HCT116 (cell line): ENCODE results near the gene CELF4. TPM values are rescaled to one million over a fixed set of nuclear protein-coding genes. Genes with fewer than 3 reads are reported as not detected.

Experiments
- ATAC-seq: fragments of 200-7000 bp; cut with Tn5 transposase; 2 replicates; pipeline ENCODE4 v1.9.1; 2020; ENCODE audit warnings: mild to moderate bottlenecking, moderate library complexity
- BruUV-seq: library from RNA; stranded (reverse); fragments of 400-500 nt; replicated peaks from 2 replicates; lab custom pipeline; 2021; lab: Mats Ljungman, UMichigan
- CTCF ChIA-PET: fragments of 300-600 bp; sonication (Branson Sonifier 250); formaldehyde crosslinking; loops from one replicate; lab custom pipeline; 2021; ENCODE audit warnings: antibody characterized with exemption; lab: Charles Lee
- POLR2A ChIA-PET: fragments of 300-600, 350-600 bp; sonication (Branson Sonifier 250); formaldehyde crosslinking; loops from one replicate; lab custom pipeline; 2021; ENCODE audit warnings: antibody characterized with exemption; lab: Charles Lee
- RAD21 ChIA-PET, 2 experiments: fragments of 300-600 bp; sonication (Branson Sonifier 250); formaldehyde crosslinking; loops; one replicate each; lab custom pipeline; 2023; ENCODE audit warnings: low total read pairs in 2 of 2; ENCODE audit not compliant: uncharacterized antibody in 2 of 2, unreplicated experiment in 2 of 2, low non-redundant PET in 1 of 2; lab: Charles Lee
- DNase-seq: peaks from one replicate; pipeline ENCODE4 v3.0.0-alpha.2; 2010; ENCODE audit warnings: low read depth, low spot score
- H2AFZ ChIP-seq: fragments of 200-600 bp; shearing (Covaris generic), sonication (generic); 2 replicates; pipeline ENCODE4 v1.6.1; 2017; ENCODE audit warnings: low read depth, mixed run types, mixed read lengths, antibody characterized with exemption, low read length; ENCODE audit not compliant: poor library complexity, severe bottlenecking
- H3K27ac ChIP-seq: 2 replicates; pipeline ENCODE4 v1.5.1; 2012; ENCODE audit warnings: low read depth, low read length
- H3K27me3 ChIP-seq: fragments of 200-600 bp; sonication (generic); 2 replicates; pipeline ENCODE4 v1.6.1; 2016; ENCODE audit warnings: mixed run types, low read length, mixed read lengths; ENCODE audit not compliant: insufficient read depth
- H3K36me3 ChIP-seq, 2 experiments: fragments of 200-500 bp in 1 of 2; fragments of 200-600 bp in 1 of 2; sonication (Bioruptor generic) in 1 of 2; sonication (generic) in 1 of 2; 2 replicates each; pipeline versions ENCODE4 v1.5.1 to v1.6.1; 2014 to 2016; ENCODE audit warnings: low read length in 2 of 2, inconsistent platforms in 1 of 2, mixed read lengths in 1 of 2, mixed run types in 1 of 2; ENCODE audit not compliant: insufficient read depth in 2 of 2, control insufficient read depth in 1 of 2
- H3K4me1 ChIP-seq, 2 experiments: fragments of 200-600 bp in 1 of 2; sonication (generic) in 1 of 2; 2 replicates each; pipeline versions ENCODE4 v1.5.1 to v1.6.1; 2012 to 2017; ENCODE audit warnings: low read length in 2 of 2, inconsistent platforms in 1 of 2, mild to moderate bottlenecking in 1 of 2, mixed read lengths in 1 of 2, mixed run types in 1 of 2, moderate library complexity in 1 of 2; ENCODE audit not compliant: insufficient read depth in 2 of 2, control insufficient read depth in 1 of 2
- H3K4me2 ChIP-seq: fragments of 200-600 bp; sonication (generic); 2 replicates; pipeline ENCODE4 v1.6.1; 2017; ENCODE audit warnings: mixed run types, low read length, mixed read lengths
- H3K4me3 ChIP-seq, 2 experiments: fragments of 200-600 bp in 1 of 2; sonication (generic) in 1 of 2; replicated peaks in 1 of 2; 2 replicates each; pipeline ENCODE4 v1.5.1; 2011 to 2016; ENCODE audit warnings: low read length in 2 of 2, control low read depth in 1 of 2, low read depth in 1 of 2, mild to moderate bottlenecking in 1 of 2, mixed read lengths in 1 of 2, mixed run types in 1 of 2
- H3K79me2 ChIP-seq: fragments of 200-600 bp; sonication (generic); 2 replicates; pipeline ENCODE4 v1.6.1; 2017; ENCODE audit warnings: mild to moderate bottlenecking, mixed run types, low read length, moderate library complexity, mixed read lengths; ENCODE audit not compliant: insufficient read depth
- H3K9ac ChIP-seq: fragments of 200-600 bp; sonication (generic); 2 replicates; pipeline ENCODE4 v1.6.1; 2016; ENCODE audit warnings: low read length, mixed read lengths
- H3K9me2 ChIP-seq: fragments of 200-600 bp; sonication (generic), shearing (Covaris generic); 2 replicates; pipeline ENCODE4 v1.6.1; 2017; ENCODE audit warnings: mixed run types, mild to moderate bottlenecking, moderate library complexity; ENCODE audit not compliant: insufficient read depth
- H3K9me3 ChIP-seq, 2 experiments: fragments of 200-500 bp in 1 of 2; fragments of 200-600 bp in 1 of 2; sonication (Bioruptor generic) in 1 of 2; sonication (generic) in 1 of 2; 2 replicates each; pipeline ENCODE4 v1.6.1; 2014 to 2017; ENCODE audit warnings: low read length in 2 of 2, mixed read lengths in 2 of 2, inconsistent platforms in 1 of 2, low read depth in 1 of 2, mild to moderate bottlenecking in 1 of 2, mixed run types in 1 of 2, moderate library complexity in 1 of 2; ENCODE audit not compliant: control insufficient read depth in 1 of 2, insufficient read depth in 1 of 2
- H4K20me1 ChIP-seq: fragments of 200-600 bp; sonication (generic), shearing (Covaris generic); 2 replicates; pipeline ENCODE4 v1.6.1; 2017; ENCODE audit warnings: mixed run types, mild to moderate bottlenecking, moderate library complexity; ENCODE audit not compliant: insufficient read depth
- CBX3 ChIP-seq: IDR thresholded peaks from 2 replicates; pipeline ENCODE4 v1.6.1; 2012; ENCODE audit warnings: low read depth
- EGR1 ChIP-seq: IDR thresholded peaks from 2 replicates; pipeline ENCODE4 v1.6.1; 2012; ENCODE audit warnings: low read depth
- ELF1 ChIP-seq: IDR thresholded peaks from 2 replicates; pipeline ENCODE4 v1.6.1; 2012; ENCODE audit warnings: low read depth, borderline replicate concordance
- EZH2 ChIP-seq: fragments of 200-600 bp; sonication (generic); IDR thresholded peaks from 2 replicates; pipeline ENCODE4 v1.6.1; 2017; ENCODE audit warnings: antibody characterized with exemption, mixed run types
- EZH2phosphoT487 ChIP-seq: fragments of 200-600 bp; IDR thresholded peaks from 2 replicates; pipeline ENCODE4 v1.6.1; 2018; ENCODE audit warnings: antibody characterized with exemption, borderline replicate concordance
- FOSL1 ChIP-seq: IDR thresholded peaks from 2 replicates; pipeline ENCODE4 v1.6.1; 2012; ENCODE audit warnings: low read depth
- JUND ChIP-seq: IDR thresholded peaks from 2 replicates; pipeline ENCODE4 v1.6.1; 2012
- POLR2A ChIP-seq: IDR thresholded peaks from 2 replicates; pipeline ENCODE4 v1.7.0; 2011; ENCODE audit warnings: borderline replicate concordance; ENCODE audit not compliant: insufficient read depth, insufficient read length; ENCODE audit errors: extremely low read depth
- RAD21 ChIP-seq: IDR thresholded peaks from 2 replicates; pipeline ENCODE4 v1.6.1; 2012; ENCODE audit warnings: low read depth, mild to moderate bottlenecking
- SP1 ChIP-seq: IDR thresholded peaks from 2 replicates; pipeline ENCODE4 v1.6.1; 2012; ENCODE audit warnings: low read depth
- SRF ChIP-seq: IDR thresholded peaks from 2 replicates; pipeline ENCODE4 v1.6.1; 2012; ENCODE audit warnings: low read depth
- TCF7L2 ChIP-seq: IDR thresholded peaks from 2 replicates; pipeline ENCODE4 v1.7.0; 2011; ENCODE audit warnings: borderline replicate concordance, inconsistent platforms; ENCODE audit not compliant: insufficient read depth, insufficient read length; ENCODE audit errors: extremely low read depth
- YY1 ChIP-seq: IDR thresholded peaks from 2 replicates; pipeline ENCODE4 v1.6.1; 2011; ENCODE audit warnings: low read length, low read depth, moderate library complexity, mild to moderate bottlenecking; ENCODE audit not compliant: insufficient replicate concordance; ENCODE audit errors: extremely low read depth
- ZNF274 ChIP-seq: fragments of 200-500 bp; sonication (Bioruptor generic); IDR thresholded peaks from 2 replicates; pipeline ENCODE4 v1.6.1; 2014; ENCODE audit warnings: mild to moderate bottlenecking, low read depth, low read length, inconsistent platforms
- intact Hi-C: fragments of 100-400 bp; cut with micrococcal nuclease; formaldehyde crosslinking; loops from 2 replicates; pipeline ENCODE4 v1.10.0; 2022
- total RNA-seq: library from RNA; stranded (reverse); gene quantifications from one replicate; pipeline ENCODE4 v1.2.1, GENCODE V29; 2021; ENCODE audit not compliant: unreplicated experiment
- TF ChIP-seq, protein P1 (sequence below): IDR thresholded peaks from 2 replicates; pipeline ENCODE4 v1.6.1; 2011; ENCODE audit warnings: mild to moderate bottlenecking, low read length, moderate library complexity; ENCODE audit not compliant: insufficient replicate concordance; ENCODE audit errors: extremely low read depth

Gene CELF4
- total RNA-seq, 1 experiment from 2014 or later = not detected

DNA sequence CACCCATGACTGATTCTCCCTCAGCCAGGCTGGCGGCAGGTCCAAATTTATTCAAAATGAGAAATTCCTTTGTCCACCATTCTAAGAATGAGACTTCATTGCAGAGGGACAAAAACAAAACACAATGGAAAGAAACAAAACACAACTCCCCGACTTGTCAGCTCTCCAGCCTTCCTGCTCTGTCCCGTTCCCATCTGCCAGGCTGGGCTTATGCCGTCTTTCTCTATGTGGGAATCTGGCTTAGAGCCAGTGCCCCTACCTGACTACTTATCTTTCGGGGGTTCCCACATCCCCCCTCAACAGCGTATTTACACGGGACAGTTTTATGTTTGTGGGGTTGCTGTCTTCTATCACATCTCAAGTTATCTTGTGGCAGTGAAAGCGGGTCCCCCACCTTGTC, 13.8 kb downstream of the CELF4 start:
- intact Hi-C loops = no loop called here
- H3K79me2 ChIP-seq = no peaks in the 10 kb centered on the region
- H3K4me2 ChIP-seq = no peak overlapping the region
- H3K9ac ChIP-seq = no peak overlapping the region
- H3K4me1 ChIP-seq = no peaks in the 10 kb centered on the region
- H3K27ac ChIP-seq = no peak overlapping the region
- ChIA-PET POLR2A (no interaction called here), RAD21 (no interaction called here)
- H3K27me3 ChIP-seq = peaks cover 46% of the 10 kb centered on the region
- no peaks in the 10 kb centered on the region for H4K20me1 ChIP-seq
- H3K36me3 ChIP-seq = no peaks in the 10 kb centered on the region
- no peak overlapping the region for H3K4me3 ChIP-seq
- DNase-seq (no peak), ATAC-seq (no peak)
- BruUV-seq = no TSS peak
- no peak overlapping the region for H2AFZ ChIP-seq
- TF ChIP-seq FOSL1 (no peak), EGR1 (no peak), RAD21 (no peak), JUND (no peak), CBX3 (no peak), SRF (no peak), SP1 (no peak), TCF7L2 (no peak), POLR2A (no peak), EZH2phosphoT487 (no peak), ELF1 (no peak)
- TF ChIP-seq, all 23 proteins: peak for 0
- H3K9me2 ChIP-seq = no peaks in the 10 kb centered on the region
- H3K9me3 ChIP-seq = no peaks in the 10 kb centered on the region
- CTCF ChIA-PET = no interaction called here

- no peak for DNase-seq
- ChIA-PET RAD21 (no interaction called here), POLR2A (no interaction called here), CTCF (no interaction called here)
- Histone ChIP-seq H3K9ac (no peak overlapping the region), H3K4me1 (no peaks in the 10 kb centered on the region), H4K20me1 (no peaks in the 10 kb centered on the region), H3K9me2 (no peaks in the 10 kb centered on the region), H3K27ac (no peak overlapping the region), H3K79me2 (no peaks in the 10 kb centered on the region), H2AFZ (no peak overlapping the region), H3K9me3 (no peaks in the 10 kb centered on the region), H3K4me3 (no peak overlapping the region), H3K27me3 (peaks cover 45% of the 10 kb centered on the region), H3K36me3 (no peaks in the 10 kb centered on the region), H3K4me2 (no peak overlapping the region)
- TF ChIP-seq CBX3 = no peak
- TF ChIP-seq FOSL1 = no peak
- TF ChIP-seq JUND = no peak
- no peak for TF ChIP-seq ZNF274
- TF ChIP-seq YY1 = no peak
- TF ChIP-seq, protein P1, sequence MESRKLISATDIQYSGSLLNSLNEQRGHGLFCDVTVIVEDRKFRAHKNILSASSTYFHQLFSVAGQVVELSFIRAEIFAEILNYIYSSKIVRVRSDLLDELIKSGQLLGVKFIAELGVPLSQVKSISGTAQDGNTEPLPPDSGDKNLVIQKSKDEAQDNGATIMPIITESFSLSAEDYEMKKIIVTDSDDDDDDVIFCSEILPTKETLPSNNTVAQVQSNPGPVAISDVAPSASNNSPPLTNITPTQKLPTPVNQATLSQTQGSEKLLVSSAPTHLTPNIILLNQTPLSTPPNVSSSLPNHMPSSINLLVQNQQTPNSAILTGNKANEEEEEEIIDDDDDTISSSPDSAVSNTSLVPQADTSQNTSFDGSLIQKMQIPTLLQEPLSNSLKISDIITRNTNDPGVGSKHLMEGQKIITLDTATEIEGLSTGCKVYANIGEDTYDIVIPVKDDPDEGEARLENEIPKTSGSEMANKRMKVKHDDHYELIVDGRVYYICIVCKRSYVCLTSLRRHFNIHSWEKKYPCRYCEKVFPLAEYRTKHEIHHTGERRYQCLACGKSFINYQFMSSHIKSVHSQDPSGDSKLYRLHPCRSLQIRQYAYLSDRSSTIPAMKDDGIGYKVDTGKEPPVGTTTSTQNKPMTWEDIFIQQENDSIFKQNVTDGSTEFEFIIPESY = no peak
- no peak for TF ChIP-seq EZH2phosphoT487
- TF ChIP-seq EZH2 = no peak
- BruUV-seq = no TSS peak
- intact Hi-C loops = no loop called here
- ATAC-seq = no peak
Measured at GRCh38 chr18:37551249-37551648, 14.3 kb downstream of the CELF4 start.
